ENCODE results near the gene GSPT1. TPM values are rescaled to one million over a fixed set of nuclear protein-coding genes. Genes with fewer than 3 reads are reported as not detected.
"Not testable (repeated sequence)": the region's sequence is repeated elsewhere in the genome, so short reads cannot be mapped to it uniquely, and the experiment has no call there.

GSPT1 gene
- total RNA-seq, 2 experiments from 2014 or later, result 54.3 to 146 TPM

- TF ChIP-seq CTCF (conservative IDR thresholded peaks at IDR 0.05; ENCODE audit: low read length), result no peak
- no peak for TF ChIP-seq EZH2phosphoT487 (IDR thresholded peaks at IDR 0.05; ENCODE audit: borderline replicate concordance, low read depth, low read length)
- Histone ChIP-seq H3K79me2 (ENCODE audit: insufficient read depth, low read depth, low read length) (peaks cover 7% of the 10 kb centered on the region; the same call in 1 of the 2 replicates), H2AFZ (ENCODE audit: low read length) (peak overlapping the region; percentile 3; the same call in 1 of the 2 replicates), H3K4me2 (ENCODE audit: low read length) (peak overlapping the region; percentile 97), H3K27ac (ENCODE audit: low read depth, low read length, poor library complexity, severe bottlenecking) (peak overlapping the region; percentile 94), H3K4me1 (ENCODE audit: insufficient read depth, low read length, poor library complexity, severe bottlenecking) (peaks cover 90% of the 10 kb centered on the region), H3K36me3 (ENCODE audit: insufficient read depth, low read length) (peaks cover 12% of the 10 kb centered on the region; the same call in 1 of the 2 replicates), H4K20me1 (ENCODE audit: insufficient read depth, low read length) (no peaks in the 10 kb centered on the region), H3K4me3 (ENCODE audit: low read depth, low read length, poor library complexity, severe bottlenecking) (peak overlapping the region; percentile 68), H3K9me3 (ENCODE audit: low read length) (no peaks in the 10 kb centered on the region), H3K9me2 (ENCODE audit: insufficient read depth, low read length) (no peaks in the 10 kb centered on the region)
- ChIA-PET POLR2A (interaction anchor here (0.7 to 4.1 kb wide), 4 partner anchors 14 to 274 kb away, joined by 3 to 32 read pairs (median 4); partner anchors contain the start of gene SNX29), CTCF (ENCODE audit: unreplicated experiment) (interaction anchor here (0.6 to 1.9 kb wide), 2 partner anchors 14 to 322 kb away, joined by 3 to 5 read pairs; no protein-coding TSS in a partner anchor)
- intact Hi-C loops (cut with micrococcal nuclease; ENCODE audit: unreplicated experiment), result loop anchor here (2.0 to 10.0 kb wide), 3 partner anchors 271 to 655 kb away; no protein-coding TSS in a partner anchor
- DNase-seq (ENCODE audit: low spot score), result peak; percentile 19
- no TSS peak for BruUV-seq (replicated peaks)
These were observed 48.0 kb upstream of the GSPT1 start for GRCh38 chr16:11963706-11964105.

- BruUV-seq (replicated peaks); CTCF ChIA-PET (ENCODE audit: unreplicated experiment): not testable (repeated sequence)
- POLR2A ChIA-PET, result interaction anchor here (0.6 to 0.7 kb wide), 6 partner anchors 10 to 552 kb away, joined by 3 to 5 read pairs (median 3); no protein-coding TSS in a partner anchor
These were observed 47.2 kb upstream of the GSPT1 start for GRCh38 chr16:11962978-11963377.

GRCh38 chr16:11962457-11962856, 46.7 kb upstream of the GSPT1 start:
- H3K9me3 ChIP-seq (ENCODE audit: low read length); H2AFZ ChIP-seq (ENCODE audit: low read length); DNase-seq (ENCODE audit: low spot score); H3K27ac ChIP-seq (ENCODE audit: low read depth, low read length, poor library complexity, severe bottlenecking); H3K36me3 ChIP-seq (ENCODE audit: insufficient read depth, low read length); BruUV-seq (replicated peaks); H3K4me3 ChIP-seq (ENCODE audit: low read depth, low read length, poor library complexity, severe bottlenecking); CTCF ChIA-PET (ENCODE audit: unreplicated experiment); H3K79me2 ChIP-seq (ENCODE audit: insufficient read depth, low read depth, low read length); H4K20me1 ChIP-seq (ENCODE audit: insufficient read depth, low read length); H3K9me2 ChIP-seq (ENCODE audit: insufficient read depth, low read length): not testable (repeated sequence)
- H3K4me2 ChIP-seq (ENCODE audit: low read length), result peak overlapping the region; percentile 97; the same call in 1 of the 2 replicates
- H3K4me1 ChIP-seq (ENCODE audit: insufficient read depth, low read length, poor library complexity, severe bottlenecking), result peaks cover 81% of the 10 kb centered on the region
- POLR2A ChIA-PET, result interaction anchor here (0.7 kb wide), 2 partner anchors 11 to 156 kb away, joined by 3 to 5 read pairs; no protein-coding TSS in a partner anchor
- intact Hi-C loops (cut with micrococcal nuclease; ENCODE audit: unreplicated experiment), result loop anchor here (10.0 kb wide), 2 partner anchors 272 to 362 kb away; no protein-coding TSS in a partner anchor

More at GRCh38 chr16:11962978-11963377, 47.2 kb upstream of the GSPT1 start:
- intact Hi-C loops (cut with micrococcal nuclease; ENCODE audit: unreplicated experiment), result loop anchor here (10.0 kb wide), 2 partner anchors 272 to 362 kb away; no protein-coding TSS in a partner anchor
- not testable (repeated sequence) for DNase-seq (ENCODE audit: low spot score); H3K79me2 ChIP-seq (ENCODE audit: insufficient read depth, low read depth, low read length); H3K36me3 ChIP-seq (ENCODE audit: insufficient read depth, low read length); H3K9me2 ChIP-seq (ENCODE audit: insufficient read depth, low read length); H4K20me1 ChIP-seq (ENCODE audit: insufficient read depth, low read length); H3K9me3 ChIP-seq (ENCODE audit: low read length)
- Histone ChIP-seq H3K27ac (ENCODE audit: low read depth, low read length, poor library complexity, severe bottlenecking) (peak overlapping the region; percentile 94), H3K4me1 (ENCODE audit: insufficient read depth, low read length, poor library complexity, severe bottlenecking) (peaks cover 86% of the 10 kb centered on the region), H3K4me2 (ENCODE audit: low read length) (peak overlapping the region; percentile 97), H2AFZ (ENCODE audit: low read length) (peak overlapping the region; percentile 3; the same call in 1 of the 2 replicates), H3K4me3 (ENCODE audit: low read depth, low read length, poor library complexity, severe bottlenecking) (peak overlapping the region; percentile 68)
